ENCODE results near the gene PRRT2. TPM values are rescaled to one million over a fixed set of nuclear protein-coding genes. Genes with fewer than 3 reads are reported as not detected.
"Not testable (repeated sequence)": the region's sequence is repeated elsewhere in the genome, so short reads cannot be mapped to it uniquely, and the experiment has no call there.

The PRRT2 gene
- total RNA-seq, 2 experiments from 2014 or later, result 0.64 to 0.93 TPM

DNA sequence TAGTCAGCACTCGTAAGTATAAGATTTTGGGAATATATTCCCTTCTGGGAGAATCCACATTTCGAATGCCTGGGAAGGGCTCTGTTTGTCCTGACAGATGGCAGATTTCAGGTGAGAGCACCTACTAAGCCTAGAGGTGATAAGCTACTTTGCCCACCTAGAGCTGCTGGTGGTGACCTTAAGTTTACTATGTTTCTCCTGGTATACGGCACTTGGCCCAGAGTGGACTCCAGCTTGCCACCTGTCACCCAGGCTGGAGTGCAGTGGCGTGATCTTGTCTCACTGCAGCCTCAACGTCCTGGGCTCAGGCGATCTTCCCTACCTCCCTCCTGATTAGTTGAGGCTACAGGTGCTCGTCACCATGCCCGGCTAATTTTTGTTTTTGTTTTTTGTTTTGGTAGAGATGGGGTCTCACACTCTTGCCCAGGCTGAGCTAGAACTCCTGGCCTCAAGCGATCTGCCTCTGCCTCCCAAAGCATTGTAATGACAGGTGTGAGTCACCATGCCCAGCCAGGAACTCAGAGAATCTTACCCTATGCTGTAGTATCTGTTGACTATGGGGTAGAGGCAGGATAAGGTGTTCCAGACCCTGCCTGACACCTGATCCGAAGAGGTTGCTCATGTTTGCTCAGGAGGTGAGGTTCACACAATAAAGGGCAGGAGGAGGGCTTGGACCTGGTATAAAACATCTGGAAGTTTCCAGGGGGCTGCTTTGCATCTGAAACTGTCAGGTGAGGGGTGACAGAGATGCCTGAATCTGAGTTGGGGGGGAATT is 34.2 kb upstream of the PRRT2 start, which contains the start of gene ZG16:
Gene ZG16, plus strand, starts transcription at position 681 of the 775 bp plus-strand sequence. CDS start 1,011 bp downstream, outside the sequence.
- intact Hi-C loops (cut with DNase I, micrococcal nuclease), result no loop called here
- DNase-seq (no peak), ATAC-seq (no peak)
- ChIA-PET CTCF (interaction anchor here (0.5 to 1.7 kb wide), 4 partner anchors 8 to 86 kb away, joined by 3 to 8 read pairs (median 4); no protein-coding TSS in a partner anchor), POLR2A (no interaction called here)
- H3K27me3 Mint-ChIP-seq, result no peaks in the 10 kb centered on the region
- H3K4me1 Mint-ChIP-seq, result peaks cover 12% of the 10 kb centered on the region
- H3K4me3 Mint-ChIP-seq, result no peak within 1 kb of the TSS
- H3K9me3 Mint-ChIP-seq (ENCODE audit: low read depth), result no peaks in the 10 kb centered on the region
- H3K36me3 Mint-ChIP-seq (ENCODE audit: low read depth), result no peaks in the 10 kb centered on the region
- no peak within 1 kb of the TSS for H3K27ac Mint-ChIP-seq

GRCh38 chr16:29779474-29779873 is 32.5 kb upstream of the PRRT2 start:
- H3K36me3 Mint-ChIP-seq (ENCODE audit: low read depth), result no peaks in the 10 kb centered on the region
- no peaks in the 10 kb centered on the region for H3K27me3 Mint-ChIP-seq
- CTCF ChIA-PET, result no interaction called here
- peaks cover 21% of the 10 kb centered on the region for H3K4me1 Mint-ChIP-seq
- intact Hi-C loops (cut with DNase I, micrococcal nuclease), result no loop called here
- H3K9me3 Mint-ChIP-seq (ENCODE audit: low read depth), result no peaks in the 10 kb centered on the region
- ATAC-seq (no peak), DNase-seq (no peak)
- H3K27ac Mint-ChIP-seq, result no peak overlapping the region
- POLR2A ChIA-PET, result no interaction called here
- H3K4me3 Mint-ChIP-seq, result no peak overlapping the region

- H3K4me3 Mint-ChIP-seq; H3K36me3 Mint-ChIP-seq (ENCODE audit: low read depth); H3K9me3 Mint-ChIP-seq (ENCODE audit: low read depth); H3K27me3 Mint-ChIP-seq; POLR2A ChIA-PET; intact Hi-C loops (cut with DNase I, micrococcal nuclease); ATAC-seq; DNase-seq; H3K27ac Mint-ChIP-seq: not testable (repeated sequence)
- H3K4me1 Mint-ChIP-seq, result peaks cover 27% of the 10 kb centered on the region
- CTCF ChIA-PET, result interaction anchor here (2.7 to 3.0 kb wide), 2 partner anchors 10 to 82 kb away, joined by 21 to 25 read pairs; no protein-coding TSS in a partner anchor
Measured at GRCh38 chr16:29783094-29783953, 28.7 kb upstream of the PRRT2 start.

DNA sequence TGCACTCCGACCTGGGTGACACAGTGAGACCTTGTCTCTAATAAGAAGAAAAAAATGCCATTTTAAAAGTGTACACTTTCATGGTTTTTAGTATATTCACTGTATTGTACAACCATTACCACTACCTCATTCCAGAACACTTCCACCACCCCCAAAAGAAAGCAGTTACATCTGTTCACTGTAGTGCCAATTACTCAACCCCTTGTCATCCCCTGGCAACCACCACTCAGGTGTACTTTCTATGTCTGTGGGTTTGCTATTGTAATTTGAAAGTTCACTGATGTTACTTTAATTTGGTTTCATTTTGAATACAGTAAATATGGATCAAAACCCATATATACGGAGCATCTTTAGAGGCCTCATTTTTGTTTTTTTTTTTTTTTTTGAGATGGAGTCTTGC is 27.8 kb upstream of the PRRT2 start:
- Mint-ChIP-seq H3K36me3 (ENCODE audit: low read depth) (no peaks in the 10 kb centered on the region), H3K4me1 (peaks cover 27% of the 10 kb centered on the region), H3K9me3 (ENCODE audit: low read depth) (no peaks in the 10 kb centered on the region), H3K27ac (peak overlapping the region; percentile 3), H3K4me3 (no peak overlapping the region), H3K27me3 (no peaks in the 10 kb centered on the region)
- DNase-seq, result peak; percentile 65
- ChIA-PET CTCF (interaction anchor here (0.8 to 3.0 kb wide), 12 partner anchors 10 to 234 kb away, joined by 3 to 25 read pairs (median 6); partner anchors contain the start of genes C16orf54 and SPN), POLR2A (interaction anchor here (1.3 kb wide), 1 partner anchor 84 kb away, joined by 5 read pairs; no protein-coding TSS in a partner anchor)
- peak; percentile 92 for ATAC-seq
- intact Hi-C loops (cut with DNase I, micrococcal nuclease), result loop anchor here in 1 of 2 experiments (2.0 kb wide), 1 partner anchor 43 kb away; no protein-coding TSS in a partner anchor

DNA sequence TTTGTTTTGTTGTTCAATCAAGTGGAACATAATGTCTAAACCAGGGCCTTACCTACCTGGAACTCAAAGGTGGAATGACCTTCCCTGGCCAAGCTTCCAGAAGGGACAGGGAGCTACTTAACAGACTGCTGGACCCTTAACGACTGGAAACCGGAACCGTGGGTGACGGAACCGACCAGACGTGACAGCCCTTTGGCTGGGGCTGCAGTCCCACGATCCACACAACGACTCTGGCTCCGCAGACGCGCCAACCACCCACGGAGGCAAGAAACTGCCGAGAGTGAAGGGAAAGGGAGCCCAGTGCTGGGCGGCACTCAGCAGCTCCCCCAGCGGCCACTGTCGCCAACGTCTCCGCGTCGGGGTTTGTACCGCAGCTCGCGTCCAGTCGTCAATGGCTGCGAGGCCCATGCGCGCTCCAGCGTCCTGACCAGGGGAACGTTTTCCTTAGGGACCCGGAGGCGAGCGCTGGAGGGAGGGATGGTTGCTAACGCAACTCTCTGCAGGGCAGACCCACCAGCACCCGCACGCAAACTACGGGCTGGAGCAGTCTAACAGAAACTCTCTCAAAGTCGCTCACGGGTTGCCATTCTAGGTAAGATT is 27.0 kb upstream of the PRRT2 start:
- Mint-ChIP-seq H3K27me3 (no peaks in the 10 kb centered on the region), H3K4me3 (peak overlapping the region; percentile 51), H3K27ac (no peak overlapping the region), H3K9me3 (ENCODE audit: low read depth) (no peaks in the 10 kb centered on the region), H3K4me1 (peaks cover 29% of the 10 kb centered on the region), H3K36me3 (ENCODE audit: low read depth) (no peaks in the 10 kb centered on the region)
- intact Hi-C loops (cut with DNase I, micrococcal nuclease), result loop anchor here in 1 of 2 experiments (1.0 to 2.0 kb wide), 2 partner anchors 42 to 85 kb away; no protein-coding TSS in a partner anchor
- ChIA-PET POLR2A (interaction anchor here (0.5 to 1.3 kb wide), 3 partner anchors 39 to 929 kb away, joined by 3 to 5 read pairs (median 4); no protein-coding TSS in a partner anchor), CTCF (interaction anchor here (0.7 to 3.0 kb wide), 21 partner anchors 8 to 955 kb away, joined by 3 to 25 read pairs (median 4); partner anchors contain the start of genes C16orf54, MVP and SPN)
- ATAC-seq (peak; percentile 79), DNase-seq (peak; percentile 89)

GRCh38 chr16:29787155-29787554 is 24.8 kb upstream of the PRRT2 start:
- H3K27me3 Mint-ChIP-seq; H3K9me3 Mint-ChIP-seq (ENCODE audit: low read depth); H3K4me3 Mint-ChIP-seq; H3K27ac Mint-ChIP-seq; DNase-seq; intact Hi-C loops (cut with DNase I, micrococcal nuclease); ATAC-seq: not testable (repeated sequence)
- Mint-ChIP-seq H3K36me3 (ENCODE audit: low read depth) (peaks cover 16% of the 10 kb centered on the region), H3K4me1 (peaks cover 32% of the 10 kb centered on the region)
- ChIA-PET POLR2A (interaction anchor here (1.1 kb wide), 1 partner anchor 32 kb away, joined by 3 read pairs; no protein-coding TSS in a partner anchor), CTCF (interaction anchor here (1.0 to 2.4 kb wide), 3 partner anchors 10 to 75 kb away, joined by 4 to 8 read pairs (median 8); no protein-coding TSS in a partner anchor)

- CTCF ChIA-PET, result interaction anchor here (0.6 to 4.3 kb wide), 24 partner anchors 14 to 339 kb away, joined by 3 to 23 read pairs (median 4); partner anchors contain the start of genes MVP and PAGR1
- peak overlapping the region; percentile 91 for H3K4me3 Mint-ChIP-seq
- DNase-seq (peak; percentile 11), ATAC-seq (no peak)
- no peaks in the 10 kb centered on the region for H3K27me3 Mint-ChIP-seq
- H3K9me3 Mint-ChIP-seq (ENCODE audit: low read depth), result no peaks in the 10 kb centered on the region
- peak overlapping the region; percentile 97 for H3K27ac Mint-ChIP-seq
- H3K4me1 Mint-ChIP-seq, result peaks cover 36% of the 10 kb centered on the region
- peaks cover 36% of the 10 kb centered on the region for H3K36me3 Mint-ChIP-seq (ENCODE audit: low read depth)
- intact Hi-C loops (cut with DNase I, micrococcal nuclease), result loop anchor here (1.0 to 2.0 kb wide), 16 partner anchors 16 to 276 kb away; partner anchors contain the start of genes ALDOA (in 1 of the 2), CDIPT (in 1 of the 2), INO80E (in 1 of the 2) and KCTD13 (in 1 of the 2)
- POLR2A ChIA-PET, result interaction anchor here (0.5 to 2.2 kb wide), 11 partner anchors 10 to 110 kb away, joined by 3 to 21 read pairs (median 6); partner anchors contain the start of gene MAZ
Measured at GRCh38 chr16:29789775-29790182, 22.2 kb upstream of the PRRT2 start.

- Mint-ChIP-seq H3K27me3 (no peaks in the 10 kb centered on the region), H3K9me3 (ENCODE audit: low read depth) (no peaks in the 10 kb centered on the region), H3K27ac (peak within 1 kb of the TSS; percentile 97), H3K4me3 (peak within 1 kb of the TSS; percentile 91), H3K4me1 (peaks cover 30% of the 10 kb centered on the region), H3K36me3 (ENCODE audit: low read depth) (peaks cover 39% of the 10 kb centered on the region)
- ChIA-PET CTCF (interaction anchor here (0.6 to 4.3 kb wide), 27 partner anchors 13 to 339 kb away, joined by 3 to 23 read pairs (median 4); partner anchors contain the start of genes KCTD13, MVP and PAGR1), POLR2A (interaction anchor here (0.5 to 2.2 kb wide), 11 partner anchors 10 to 111 kb away, joined by 3 to 21 read pairs (median 6); partner anchors contain the start of gene MAZ)
- intact Hi-C loops (cut with DNase I, micrococcal nuclease), result loop anchor here (1.0 to 2.0 kb wide), 16 partner anchors 15 to 275 kb away; partner anchors contain the start of genes ALDOA (in 1 of the 2), CDIPT (in 1 of the 2), INO80E (in 1 of the 2) and KCTD13 (in 1 of the 2)
- DNase-seq (peak; percentile 100), ATAC-seq (peak; percentile 95)
Measured at GRCh38 chr16:29790183-29790948, 21.6 kb upstream of the PRRT2 start, which contains the start of gene KIF22. KIF22 (plus strand) TSS chr16:29790751; CDS start chr16:29790760, 9 bp downstream.

DNA sequence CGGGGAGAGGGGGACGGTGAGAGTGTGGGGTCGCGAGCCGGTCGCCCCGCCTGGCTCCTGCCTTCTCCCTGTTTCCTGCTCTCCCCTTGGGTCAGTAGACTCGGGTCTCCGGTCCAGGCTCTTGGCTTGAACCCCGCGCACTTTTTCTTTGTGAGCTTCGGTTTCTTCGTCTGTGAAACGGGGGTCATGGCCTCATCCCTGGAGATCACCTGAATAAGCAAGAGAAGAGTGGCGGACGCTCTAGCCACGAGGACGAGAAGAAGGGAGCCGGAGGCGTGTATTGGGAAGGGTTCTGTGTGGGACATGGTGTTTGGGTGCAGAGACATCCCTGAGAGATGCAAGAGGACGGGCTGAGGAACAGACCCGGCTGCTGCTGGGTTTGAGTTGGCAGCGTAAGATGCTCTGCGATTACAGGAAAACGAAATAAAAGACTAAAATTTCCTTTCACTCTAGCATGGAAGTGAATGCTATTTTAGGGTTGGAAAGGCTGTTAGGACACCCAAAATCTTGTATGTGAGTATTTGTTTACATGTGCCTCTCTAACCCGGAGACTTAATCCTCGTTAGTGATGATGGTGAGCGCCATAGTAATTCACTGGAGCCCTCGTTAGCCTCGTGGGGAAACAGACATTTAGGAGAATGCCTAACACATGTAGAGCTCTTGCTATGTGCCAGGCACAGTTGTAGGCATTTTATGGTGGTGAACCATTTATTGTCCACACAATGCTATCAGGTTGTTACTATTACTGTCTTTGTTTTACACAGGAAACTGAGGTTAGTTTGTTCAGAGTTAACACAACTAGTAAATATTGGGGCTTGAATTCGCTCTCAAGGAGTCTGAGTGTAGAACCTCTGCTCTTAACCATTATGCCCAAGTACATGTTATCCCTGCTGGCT is 20.8 kb upstream of the PRRT2 start:
- Mint-ChIP-seq H3K4me3 (peak overlapping the region; percentile 91), H3K27me3 (no peaks in the 10 kb centered on the region), H3K9me3 (ENCODE audit: low read depth) (no peaks in the 10 kb centered on the region), H3K36me3 (ENCODE audit: low read depth) (peaks cover 43% of the 10 kb centered on the region), H3K4me1 (peaks cover 26% of the 10 kb centered on the region), H3K27ac (peak overlapping the region; percentile 97)
- CTCF ChIA-PET, result interaction anchor here (0.7 to 4.3 kb wide), 18 partner anchors 12 to 241 kb away, joined by 3 to 23 read pairs (median 4); partner anchors contain the start of genes KCTD13, MVP and PAGR1
- POLR2A ChIA-PET, result interaction anchor here (0.5 to 2.2 kb wide), 5 partner anchors 12 to 59 kb away, joined by 5 to 21 read pairs (median 9); no protein-coding TSS in a partner anchor
- no peak for ATAC-seq
- intact Hi-C loops (cut with DNase I, micrococcal nuclease), result loop anchor here (1.0 to 2.0 kb wide), 16 partner anchors 14 to 274 kb away; partner anchors contain the start of genes ALDOA (in 1 of the 2), CDIPT (in 1 of the 2), INO80E (in 1 of the 2) and KCTD13 (in 1 of the 2)
- DNase-seq, result peak; percentile 25
